HepG2 (cell line): ENCODE results near the gene EXOC6B. TPM values are rescaled to one million over a fixed set of nuclear protein-coding genes. Genes with fewer than 3 reads are reported as not detected.

ENCODE experiments used
- ATAC-seq: fragments of 200-7000 bp; cut with Tn5 transposase; 3 replicates; pipeline ENCODE4 v1.9.1; 2020; ENCODE audit warnings: mild to moderate bottlenecking, moderate library complexity
- BruUV-seq: library from RNA; stranded (reverse); fragments of 400-500 nt; replicated peaks from 2 replicates; lab custom pipeline; 2021; lab: Mats Ljungman, UMichigan
- CTCF ChIA-PET: fragments of 300-600 bp; formaldehyde crosslinking; extraction: SDS; loops from one replicate; lab custom pipeline; 2021; ENCODE audit warnings: low total read pairs, inconsistent platforms, low intra/inter-chr PET ratio; lab: Yijun Ruan, JAX
- POLR2A ChIA-PET: fragments of 350-600 bp; sonication (Branson Sonifier 250); formaldehyde crosslinking; loops from one replicate; lab custom pipeline; 2020; ENCODE audit warnings: antibody characterized with exemption, inconsistent platforms; lab: Yijun Ruan, JAX
- DNase-seq: peaks from one replicate; pipeline ENCODE4 v3.0.0-alpha.2; 2015; ENCODE audit warnings: low spot score
- FAIRE-seq: peaks from 3 replicates; lab custom pipeline; 2011; peaks lifted over from hg19 to GRCh38; lab: Jason Lieb, UNC
- H2AFZ ChIP-seq: one replicate; pipeline ENCODE4 v1.6.1; 2011; ENCODE audit warnings: low read length, inconsistent platforms
- H3K27ac ChIP-seq: fragments of 300-600 bp; 3 replicates; pipeline ENCODE4 v1.8.0; 2011; ENCODE audit warnings: mixed run types, mild to moderate bottlenecking, mixed read lengths, low read length, inconsistent platforms; ENCODE audit not compliant: insufficient read depth; ENCODE audit errors: extremely low read length
- H3K27me3 ChIP-seq, 2 experiments: fragments of 200-600 bp in 1 of 2; 2 replicates in 1 of 2; 3 replicates in 1 of 2; pipeline versions ENCODE4 v1.6.0 to v1.8.0; 2011; ENCODE audit warnings: low read length in 2 of 2, mild to moderate bottlenecking in 2 of 2, moderate library complexity in 2 of 2, inconsistent platforms in 1 of 2; ENCODE audit not compliant: insufficient read depth in 2 of 2, control insufficient read depth in 1 of 2
- H3K36me3 ChIP-seq, 2 experiments: fragments of 200-600 bp in 1 of 2; replicated peaks in 1 of 2; 2 replicates in 1 of 2; 3 replicates in 1 of 2; pipeline versions ENCODE4 v1.5.1 to v1.8.0; 2011; ENCODE audit warnings: low read length in 2 of 2, inconsistent platforms in 1 of 2; ENCODE audit not compliant: insufficient read depth in 2 of 2, control insufficient read depth in 1 of 2
- H3K4me1 ChIP-seq: 2 replicates; pipeline ENCODE4 v1.5.1; 2012; ENCODE audit warnings: low read length, inconsistent platforms; ENCODE audit not compliant: insufficient read depth
- H3K4me2 ChIP-seq: 2 replicates; pipeline ENCODE4 v1.6.0; 2011; ENCODE audit warnings: low read depth, low read length, inconsistent platforms
- H3K4me3 ChIP-seq, 3 experiments: fragments of 200-600 bp in 1 of 3; sonication (generic), shearing (Covaris generic) in 1 of 3; replicated peaks in 1 of 3; 2 replicates each; pipeline ENCODE4 v1.5.1; 2011 to 2016; ENCODE audit warnings: low read length in 3 of 3, inconsistent platforms in 2 of 3, low read depth in 2 of 3, mild to moderate bottlenecking in 2 of 3, control low read depth in 1 of 3, mixed read lengths in 1 of 3; ENCODE audit not compliant: insufficient read depth in 1 of 3
- H3K79me2 ChIP-seq: one replicate; pipeline ENCODE4 v1.6.1; 2011; ENCODE audit warnings: low read length, inconsistent platforms; ENCODE audit not compliant: insufficient read depth
- H3K9ac ChIP-seq: 2 replicates; pipeline ENCODE4 v1.6.0; 2011; ENCODE audit warnings: mild to moderate bottlenecking, low read depth, low read length, inconsistent platforms; ENCODE audit not compliant: insufficient read depth
- H3K9me3 ChIP-seq: 2 replicates; pipeline ENCODE4 v1.5.1; 2012; ENCODE audit warnings: mild to moderate bottlenecking, low read length
- H4K20me1 ChIP-seq: 2 replicates; pipeline ENCODE4 v1.6.0; 2011; ENCODE audit warnings: inconsistent platforms, mild to moderate bottlenecking, low read length, moderate library complexity; ENCODE audit not compliant: insufficient read depth
- ZMAT3 ChIP-seq: sonication (generic); formaldehyde crosslinking; conservative IDR thresholded peaks from 2 replicates; pipeline ENCODE4 v1.7.0; 2021; ENCODE audit warnings: missing genetic modification reagents
- ZMYM3 ChIP-seq: sonication (generic); formaldehyde crosslinking; IDR thresholded peaks from 2 replicates; pipeline ENCODE4 v1.5.1; 2020; ENCODE audit warnings: mild to moderate bottlenecking, missing genetic modification reagents
- ZNF446 ChIP-seq: sonication (generic); formaldehyde crosslinking; IDR thresholded peaks from 2 replicates; pipeline ENCODE4 v1.5.0; 2020; ENCODE audit warnings: mild to moderate bottlenecking, missing genetic modification reagents
- WGBS: methylation state at CpG from one replicate; pipeline ENCODE4 v1.1.6; 2017; ENCODE audit warnings: low lambda C conversion rate; 5-methylcytosine and 5-hydroxymethylcytosine counted together
- in situ Hi-C: cut with HindIII; loops from 2 replicates; pipeline ENCODE4 v1.10.0; 2017; ENCODE audit warnings: low pct_unique_long_range_greater_than_20kb; ENCODE audit not compliant: extremely low pct_ligation_motif_present
- intact Hi-C: fragments of 100-400 bp; cut with micrococcal nuclease; formaldehyde crosslinking; loops from one replicate; pipeline ENCODE4 v1.10.0; 2022; ENCODE audit not compliant: unreplicated experiment
- polyA plus RNA-seq, 8 experiments: library from polyadenylated mRNA; depleted of rRNA in 3 of 8; stranded (reverse) in 7 of 8; unstranded in 1 of 8; fragments of >200 nt; fragmentation: Illumina TruSeq in 4 of 8; extraction: Trizol in 4 of 8; gene quantifications; 2 replicates each; pipeline versions ENCODE4 v1.2.1 to v1.2.3, GENCODE V29; 2011 to 2016; ENCODE audit warnings: low read depth in 4 of 8, missing spikeins in 1 of 8, mixed read lengths in 1 of 8; ENCODE audit not compliant: insufficient read depth in 1 of 8
- total RNA-seq, 5 experiments: library from RNA; depleted of rRNA; stranded (reverse); fragments of >200 nt; fragmentation: Illumina TruSeq; extraction: Trizol; gene quantifications; 2 replicates each; pipeline ENCODE4 v1.2.3, GENCODE V29; 2016; ENCODE audit warnings: low read depth in 1 of 5
- TF ChIP-seq, protein P1 (sequence below): fragments of 450-650 bp; IDR thresholded peaks from 2 replicates; pipeline ENCODE4 v1.6.1; 2017; ENCODE audit warnings: mild to moderate bottlenecking

The EXOC6B gene
- total and polyA plus RNA-seq, 2 of the 13 experiments (the other 11 are each of a cell fraction or from before 2014, with no cell fraction given), result 9.1 to 15.9 TPM

DNA sequence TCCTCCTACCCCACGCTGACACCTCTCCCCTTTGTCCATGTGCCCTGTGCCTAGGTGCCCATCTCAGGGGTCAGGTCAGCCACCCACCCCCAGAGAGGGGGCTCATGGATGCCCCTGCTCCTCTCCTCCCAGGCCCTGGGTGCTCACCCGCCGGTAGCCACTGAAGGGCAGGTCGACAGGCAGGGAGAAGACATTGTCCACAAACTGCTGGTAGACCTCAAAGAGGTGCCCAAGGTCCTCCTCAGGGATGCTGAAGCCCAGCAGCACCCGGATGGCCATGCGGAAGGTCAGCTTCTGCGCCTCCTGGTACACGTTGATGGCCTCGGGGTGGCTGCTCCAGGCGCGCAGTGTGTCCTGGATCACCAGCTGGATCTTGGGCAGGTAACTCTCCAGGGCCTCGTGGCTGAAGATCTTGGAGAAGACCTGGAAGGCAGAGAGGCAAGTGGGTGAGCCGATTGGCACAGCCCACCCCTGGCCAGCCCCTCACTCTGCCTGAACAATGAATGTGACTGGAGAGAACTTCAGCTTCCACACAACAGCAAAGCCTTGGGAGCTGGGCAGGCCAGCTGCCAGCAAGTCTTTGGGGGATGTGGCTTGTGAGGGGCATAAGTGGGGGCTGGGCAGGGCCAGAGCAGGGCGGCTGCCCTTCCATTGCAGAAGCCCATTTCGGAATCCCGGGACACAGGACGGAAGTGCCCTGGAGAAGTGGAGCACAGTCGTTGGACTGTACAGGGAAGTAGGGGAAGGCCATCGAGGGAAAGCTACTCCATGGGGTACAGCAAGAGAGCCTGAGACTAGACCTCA lies 690.6 kb downstream of the EXOC6B start:
- Histone ChIP-seq H3K27ac (no peak overlapping the region), H3K4me1 (peaks cover 24% of the 10 kb centered on the region), H2AFZ (no peak overlapping the region), H3K9me3 (no peaks in the 10 kb centered on the region), H3K27me3 (peaks cover 13 to 86% of the 10 kb centered on the region in 2 experiments; a peak in 4 of 5 replicates), H4K20me1 (peaks cover 7% of the 10 kb centered on the region; the same call in 1 of the 2 replicates), H3K79me2 (no peaks in the 10 kb centered on the region), H3K4me3 (no peak overlapping the region), H3K36me3 (no peaks in the 10 kb centered on the region), H3K4me2 (no peak overlapping the region), H3K9ac (no peak overlapping the region)
- ChIA-PET POLR2A (no interaction called here), CTCF (no interaction called here)
- in situ Hi-C loops (no loop called here), intact Hi-C loops (no loop called here)
- TF ChIP-seq ZMYM3 (CRISPR knock-in tag) (0 out of 2 replicates have a peak, but pooled peaks have one; percentile 44), ZNF446 (CRISPR knock-in tag) (no peak), ZMAT3 (no peak)
- TF ChIP-seq, protein P1, sequence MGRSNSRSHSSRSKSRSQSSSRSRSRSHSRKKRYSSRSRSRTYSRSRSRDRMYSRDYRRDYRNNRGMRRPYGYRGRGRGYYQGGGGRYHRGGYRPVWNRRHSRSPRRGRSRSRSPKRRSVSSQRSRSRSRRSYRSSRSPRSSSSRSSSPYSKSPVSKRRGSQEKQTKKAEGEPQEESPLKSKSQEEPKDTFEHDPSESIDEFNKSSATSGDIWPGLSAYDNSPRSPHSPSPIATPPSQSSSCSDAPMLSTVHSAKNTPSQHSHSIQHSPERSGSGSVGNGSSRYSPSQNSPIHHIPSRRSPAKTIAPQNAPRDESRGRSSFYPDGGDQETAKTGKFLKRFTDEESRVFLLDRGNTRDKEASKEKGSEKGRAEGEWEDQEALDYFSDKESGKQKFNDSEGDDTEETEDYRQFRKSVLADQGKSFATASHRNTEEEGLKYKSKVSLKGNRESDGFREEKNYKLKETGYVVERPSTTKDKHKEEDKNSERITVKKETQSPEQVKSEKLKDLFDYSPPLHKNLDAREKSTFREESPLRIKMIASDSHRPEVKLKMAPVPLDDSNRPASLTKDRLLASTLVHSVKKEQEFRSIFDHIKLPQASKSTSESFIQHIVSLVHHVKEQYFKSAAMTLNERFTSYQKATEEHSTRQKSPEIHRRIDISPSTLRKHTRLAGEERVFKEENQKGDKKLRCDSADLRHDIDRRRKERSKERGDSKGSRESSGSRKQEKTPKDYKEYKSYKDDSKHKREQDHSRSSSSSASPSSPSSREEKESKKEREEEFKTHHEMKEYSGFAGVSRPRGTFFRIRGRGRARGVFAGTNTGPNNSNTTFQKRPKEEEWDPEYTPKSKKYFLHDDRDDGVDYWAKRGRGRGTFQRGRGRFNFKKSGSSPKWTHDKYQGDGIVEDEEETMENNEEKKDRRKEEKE, result no peak
- no TSS peak for BruUV-seq
- DNase-seq, result no peak
- WGBS, result 44% methylated on average over 11 of the region's 19 CpGs
- FAIRE-seq, result no peak
- ATAC-seq, result no peak
